ENCODE data around the gene THOC5.

The THOC5 gene

GRCh38 chr22:29470159-29470855 is 83.2 kb downstream of the THOC5 start:
- DNase-seq, result peak; percentile 75

DNA sequence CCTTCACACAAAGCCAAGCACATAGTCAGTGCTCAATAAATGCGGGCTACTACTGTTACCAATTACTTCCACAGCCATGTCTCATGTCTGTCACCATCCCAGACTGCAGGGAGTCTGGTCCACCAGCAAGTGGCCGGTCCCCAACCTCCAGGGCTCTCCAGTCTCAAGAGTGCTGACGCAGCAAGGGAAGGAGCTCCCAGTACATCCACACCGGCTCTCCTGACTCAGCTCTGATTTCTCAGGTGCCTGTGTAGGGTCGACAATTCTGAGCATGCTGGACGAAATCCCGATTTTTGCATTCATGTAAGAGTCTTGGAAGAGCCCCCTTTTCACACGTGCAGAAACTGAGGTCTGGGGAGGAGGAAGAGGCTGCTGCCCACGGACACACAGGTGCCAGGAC is 83.8 kb downstream of the THOC5 start:
- no peak for DNase-seq

DNA sequence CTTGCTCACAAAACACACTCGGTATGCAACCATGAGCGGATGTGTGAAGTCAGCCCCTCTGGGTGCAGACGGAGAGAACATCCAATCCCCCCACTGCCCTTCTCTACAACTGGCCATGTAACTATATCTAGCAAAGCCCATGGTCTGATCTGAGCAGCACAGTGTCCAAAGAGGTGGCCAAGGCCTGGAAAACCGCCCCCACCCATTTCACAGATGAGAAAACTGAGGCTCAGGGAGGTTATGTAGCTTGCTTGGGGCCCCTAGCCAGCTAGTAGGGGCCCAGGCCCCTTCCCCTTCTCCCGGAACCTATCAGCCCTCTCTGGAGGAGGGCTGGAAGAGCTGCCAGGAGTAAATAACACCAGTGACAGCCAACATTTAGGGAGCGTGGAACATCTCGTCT is 89.0 kb downstream of the THOC5 start:
- DNase-seq, result no peak

- DNase-seq, result no peak
Observed at GRCh38 chr22:29463629-29464028, 89.9 kb downstream of the THOC5 start.

DNA sequence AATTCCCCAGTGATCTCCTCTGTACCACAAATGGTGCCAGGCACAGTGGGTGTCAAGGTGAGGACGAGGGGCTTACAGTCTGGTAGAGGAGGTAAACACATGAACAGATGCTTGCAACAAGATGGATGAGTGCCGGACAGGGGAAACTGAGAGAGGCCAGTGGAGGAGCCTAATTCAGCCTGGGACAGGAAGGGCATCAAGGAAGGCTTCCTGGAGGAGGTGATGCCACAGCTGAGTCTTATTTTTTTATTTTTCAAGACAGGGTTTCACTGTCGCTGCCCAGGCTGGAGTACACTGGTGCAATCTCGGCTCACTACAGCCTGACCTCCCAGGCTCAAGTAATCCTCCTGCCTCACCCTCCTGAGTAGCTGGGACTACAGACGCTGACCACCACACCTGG is 92.3 kb downstream of the THOC5 start:
- no peak for DNase-seq

DNA sequence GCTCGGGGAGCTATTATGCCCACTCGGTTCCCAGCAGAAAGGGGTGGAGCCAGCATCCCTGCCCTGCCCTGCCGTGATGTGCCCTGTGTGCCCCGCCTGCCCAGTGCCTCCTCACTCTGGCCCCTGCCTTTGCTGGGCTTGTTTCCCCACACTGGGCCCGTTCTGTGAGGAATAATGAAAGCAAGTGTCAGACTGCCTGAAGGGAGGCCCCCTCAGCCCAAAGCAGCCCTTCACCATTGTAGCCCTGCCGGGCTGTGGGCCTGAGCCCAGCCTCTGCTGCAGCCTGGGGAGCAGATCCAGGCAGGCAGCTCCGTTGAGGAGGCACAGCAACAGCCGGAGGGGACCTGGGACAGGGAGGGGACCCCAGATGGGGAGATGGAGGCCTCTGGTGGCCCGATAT is 93.8 kb downstream of the THOC5 start:
- no peak for DNase-seq

DNA sequence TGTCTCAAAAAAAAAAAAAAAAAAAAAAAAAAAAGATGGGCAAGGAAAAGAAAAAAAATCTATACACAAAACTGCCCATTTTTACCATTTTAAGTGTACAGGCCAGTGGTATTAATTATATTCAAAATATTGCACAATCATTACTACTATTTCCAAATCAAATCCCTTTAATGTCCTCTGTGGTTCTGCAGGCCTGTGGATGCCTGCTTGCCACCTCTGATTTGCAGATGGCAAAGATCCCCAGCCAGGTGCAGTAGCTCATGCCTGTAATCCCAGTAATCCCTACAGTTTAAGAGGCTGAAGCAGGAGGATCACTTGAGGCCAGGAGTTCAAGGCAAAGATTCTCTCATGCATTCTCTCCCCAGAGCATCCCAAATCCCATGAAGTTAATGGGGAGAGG is 95.0 kb downstream of the THOC5 start:
- DNase-seq, result no peak

DNA sequence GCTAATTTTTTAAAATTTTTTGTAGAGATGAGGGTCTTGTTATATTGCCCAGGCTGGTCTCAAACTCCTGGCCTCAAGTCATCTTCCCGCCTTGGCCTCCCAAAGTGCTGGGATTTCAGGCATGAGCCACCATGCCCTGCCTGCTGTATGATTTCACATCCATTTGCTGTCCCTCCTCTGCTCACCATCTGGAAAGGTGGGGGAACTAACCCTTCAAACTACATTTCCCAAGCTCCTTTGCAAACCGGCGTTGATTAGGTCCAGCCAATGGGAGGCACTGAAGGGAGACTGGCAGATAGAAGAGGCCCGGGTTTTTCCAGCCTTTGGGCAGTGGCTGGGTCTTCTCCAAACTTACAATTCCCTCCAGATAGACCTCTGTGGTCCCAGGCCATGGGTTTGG is 95.8 kb downstream of the THOC5 start:
- no peak for DNase-seq

GRCh38 chr22:29456211-29456671 is 97.3 kb downstream of the THOC5 start:
- DNase-seq, result no peak
